Heart left ventricle (tissue), 16 donors: ENCODE results near the gene DLGAP4. TPM values are rescaled to one million over a fixed set of nuclear protein-coding genes. Genes with fewer than 3 reads are reported as not detected.

Source experiments
- ATAC-seq, 4 donors: fragments of 200-7000 bp; cut with Tn5 transposase; one replicate each; pipeline ENCODE4 v1.9.1; 2020 to 2022; ENCODE audit warnings: moderate library complexity in 4 of 4, mild to moderate bottlenecking in 3 of 4, moderate number of reproducible peaks in 1 of 4
- DNase-seq, 5 donors: peaks; one replicate each; pipeline ENCODE4 v3.0.0-alpha.2; 2020
- H3K27ac ChIP-seq, 12 donors: fragments of 200-600 bp; sonication (generic) in 4 of 12; one replicate each; pipeline versions ENCODE4 v1.5.0 to v1.8.0; 2016 to 2022; ENCODE audit warnings: mild to moderate bottlenecking in 2 of 12
- H3K27me3 ChIP-seq, 9 donors: fragments of 200-600 bp; sonication (generic) in 2 of 9; one replicate each; pipeline versions ENCODE4 v1.5.1 to v1.8.0; 2016 to 2022; ENCODE audit warnings: mild to moderate bottlenecking in 3 of 9
- H3K36me3 ChIP-seq, 9 donors: fragments of 200-600 bp; sonication (generic) in 2 of 9; one replicate each; pipeline versions ENCODE4 v1.5.0 to v1.8.0; 2018 to 2022; ENCODE audit warnings: mild to moderate bottlenecking in 2 of 9
- H3K4me1 ChIP-seq, 12 donors: fragments of 200-600 bp; sonication (generic) in 4 of 12; one replicate each; pipeline versions ENCODE4 v1.5.0 to v1.8.0; 2016 to 2022; ENCODE audit warnings: mild to moderate bottlenecking in 3 of 12
- H3K4me3 ChIP-seq, 12 donors: fragments of 200-600 bp; sonication (generic) in 4 of 12; one replicate each; pipeline versions ENCODE4 v1.5.0 to v1.8.0; 2017 to 2022; ENCODE audit warnings: mild to moderate bottlenecking in 9 of 12, moderate library complexity in 4 of 12
- H3K9me3 ChIP-seq, 12 donors: fragments of 200-600 bp; sonication (generic) in 4 of 12; one replicate each; pipeline versions ENCODE4 v1.5.0 to v1.8.0; 2016 to 2022; ENCODE audit warnings: mild to moderate bottlenecking in 1 of 12
- CTCF ChIP-seq, 12 donors: fragments of 200-600 bp; sonication (generic) in 4 of 12; IDR thresholded peaks; one replicate each; pipeline versions ENCODE4 v1.5.0 to v1.8.0; 2018 to 2022; ENCODE audit warnings: antibody characterized with exemption in 12 of 12, mild to moderate bottlenecking in 5 of 12
- POLR2A ChIP-seq, 2 donors: fragments of 450-650 bp; IDR thresholded peaks; one replicate each; pipeline ENCODE4 v1.6.1; 2017; ENCODE audit warnings: antibody characterized with exemption in 2 of 2, mild to moderate bottlenecking in 2 of 2, moderate library complexity in 2 of 2
- WGBS, 4 donors: extraction: QIAGEN DNeasy Blood & Tissue Kit in 2 of 4; methylation state at CpG; one replicate each; pipeline versions ENCODE4 v1.1.5 to v1.1.7; 2013 to 2018; 5-methylcytosine and 5-hydroxymethylcytosine counted together
- intact Hi-C, 10 donors: fragments of 100-400 bp; cut with DNase I; formaldehyde crosslinking; loops; one replicate each; pipeline versions ENCODE4 v1.11.1 to v1.14.2; 2022
- polyA plus RNA-seq, 2 donors: library from polyadenylated mRNA; stranded (reverse); fragments of 200-250 nt; gene quantifications; one replicate each; pipeline ENCODE4 v1.2.3, GENCODE V29; 2013
- total RNA-seq, 9 donors: library from RNA; depleted of rRNA in 2 of 9; stranded (reverse); fragments of >200 nt in 2 of 9; fragmentation: NEBNext Ultra II Directional in 3 of 9; extraction: Animal tissue kit (Norgen Biotek cat#: 25700) in 3 of 9; gene quantifications; one replicate each; pipeline versions ENCODE4 v1.1.0 to v1.2.4, GENCODE V29; 2016 to 2023
- donor health status: ischemic (EF 13 %, LVEDD 7.1; RV severe dilation, severe dysfunction).
- donor health status: healthy with polysubstance abuse.
- donor health status: DM: no; HTN: yes; CAD: no.
- donor health status: DM: no; HTN: no; CAD: no.
- donor health status: ischemic (EF 25% LVEDD 6.9; RV normal size, moderate dysfunction).
- donor health status: ischemic (EF 25% LVEDD 5.7; RV mildly dilated, moderate dysfunction).
- donor health status: healthy.
- donor health status: DM: yes; HTN: yes; CAD: no.
- donor health status: ischemic (EF 35%, LVEDD 5.7; RV mildly dilated, moderate dysfunction).
- donor health status: nonischemic (EF 11% LVEDD 7.7; RV severe dilation, severe dysfunction).
- donor health status: DM: yes; HTN: yes; CAD: no.
- donor health status: PGD.
- donor health status: ischemic (EF 29% LVEDD 5.4; RV normal size, mild dysfunction).
- donor health status: nonischemic (EF 23%, LVEDD 6.1; RV moderate dilation, normal function).

The DLGAP4 gene
- total and polyA plus RNA-seq, 11 donors, result 25.6 to 76.7 (median 55.1) TPM

- intact Hi-C loops, result no loop called here
- Histone ChIP-seq H3K36me3 (no peaks in the 10 kb centered on the region), H3K4me3 (no peak overlapping the region), H3K9me3 (no peaks in the 10 kb centered on the region), H3K27me3 (no peaks in the 10 kb centered on the region), H3K4me1 (peaks cover 7 to 98% (median 76%) of the 10 kb centered on the region in 12 donors), H3K27ac (peak overlapping the region in 1 of 12 donors; percentile 14)
- DNase-seq (no peak), ATAC-seq (peak in 2 of 4 donors; percentile 31 to 48)
- WGBS, 4 donors, result 81 to 92% (median 89%) methylated on average over 1 of the region's 1 CpG
- no peak for TF ChIP-seq POLR2A (IDR thresholded peaks at IDR 0.05)
- TF ChIP-seq CTCF (IDR thresholded peaks at IDR 0.05), result no peak
Measured at GRCh38 chr20:36487069-36487468, 180.9 kb downstream of the DLGAP4 start.

- H3K36me3 ChIP-seq, result no peaks in the 10 kb centered on the region
- ATAC-seq (no peak), DNase-seq (no peak)
- H3K27me3 ChIP-seq, result no peaks in the 10 kb centered on the region
- TF ChIP-seq CTCF (IDR thresholded peaks at IDR 0.05), result no peak
- TF ChIP-seq POLR2A (IDR thresholded peaks at IDR 0.05), result no peak
- 50 to 69% (median 60%) methylated on average over 1 of the region's 1 CpG for WGBS, 4 donors
- H3K27ac ChIP-seq, result peak overlapping the region in 1 of 12 donors; percentile 32
- H3K4me1 ChIP-seq, result peaks cover 8 to 96% (median 72%) of the 10 kb centered on the region in 12 donors
- H3K9me3 ChIP-seq, result no peaks in the 10 kb centered on the region
- intact Hi-C loops, result no loop called here
- no peak overlapping the region for H3K4me3 ChIP-seq
Measured at GRCh38 chr20:36490191-36490590, 184.1 kb downstream of the DLGAP4 start.

DNA sequence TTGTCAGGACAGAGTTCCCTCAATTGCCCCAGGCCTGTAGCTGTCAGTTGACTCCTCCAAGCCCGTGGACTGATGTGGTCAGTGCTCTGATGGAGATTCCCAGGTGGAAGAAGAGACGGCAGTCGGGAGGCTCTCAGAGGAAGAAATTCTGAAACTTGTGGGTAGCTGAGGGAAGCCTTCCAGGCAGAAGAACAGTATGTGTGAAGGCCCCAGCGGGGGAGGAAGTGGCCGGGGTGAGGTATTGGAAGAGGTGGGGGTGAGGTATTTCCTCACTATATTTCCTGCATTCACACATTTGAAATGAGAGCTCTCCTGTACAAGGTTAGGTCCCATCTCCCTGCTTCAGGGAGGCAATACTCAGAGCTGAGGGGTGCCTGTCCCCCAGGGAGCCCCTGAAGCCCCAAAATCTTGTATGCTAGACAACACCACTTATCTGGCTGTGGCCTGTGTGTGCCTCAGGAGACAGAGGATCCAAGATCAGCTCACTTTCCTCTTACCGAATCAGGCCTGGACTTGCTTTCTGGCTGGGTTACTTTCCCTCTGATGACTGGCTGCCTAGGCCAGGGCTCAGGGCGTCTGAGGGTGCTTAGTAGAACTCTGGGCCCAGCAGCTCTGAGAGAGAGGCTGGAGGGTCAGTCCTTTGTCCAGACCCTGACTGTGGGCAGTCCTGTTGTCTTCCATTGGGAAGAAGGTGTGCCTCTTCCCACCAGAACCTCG is 185.9 kb downstream of the DLGAP4 start:
- Histone ChIP-seq H3K27ac (peak overlapping the region in 11 of 12 donors; percentile 2 to 83 (median 34)), H3K4me1 (peaks cover 8 to 94% (median 57%) of the 10 kb centered on the region in 12 donors), H3K27me3 (no peaks in the 10 kb centered on the region), H3K9me3 (no peaks in the 10 kb centered on the region), H3K36me3 (peaks cover 0 to 16% (median 9%) of the 10 kb centered on the region in 9 donors), H3K4me3 (peak overlapping the region in 1 of 12 donors; percentile 0)
- intact Hi-C loops, result no loop called here
- ATAC-seq (peak in 1 of 4 donors; percentile 61), DNase-seq (no peak)
- TF ChIP-seq POLR2A (IDR thresholded peaks at IDR 0.05), result no peak
- no peak for TF ChIP-seq CTCF (IDR thresholded peaks at IDR 0.05)
- 36 to 53% (median 41%) methylated on average over 7 to 8 of the region's 8 CpGs for WGBS, 4 donors

GRCh38 chr20:36493051-36493800 is 187.1 kb downstream of the DLGAP4 start:
- H3K4me1 ChIP-seq, result peaks cover 8 to 94% (median 60%) of the 10 kb centered on the region in 12 donors
- no peaks in the 10 kb centered on the region for H3K27me3 ChIP-seq
- ATAC-seq (peak in 3 of 4 donors; percentile 5 to 22 (median 8)), DNase-seq (no peak)
- H3K9me3 ChIP-seq, result no peaks in the 10 kb centered on the region
- peak overlapping the region in 8 of 12 donors; percentile 3 to 83 (median 53) for H3K27ac ChIP-seq
- 40 to 89% (median 69%) methylated on average over 1 to 10 of the region's 10 CpGs for WGBS, 4 donors
- no peak for TF ChIP-seq POLR2A (IDR thresholded peaks at IDR 0.05)
- peak in 10 of 12 donors; percentile 12 to 52 (median 35) for TF ChIP-seq CTCF (IDR thresholded peaks at IDR 0.05)
- intact Hi-C loops, result no loop called here
- H3K4me3 ChIP-seq, result no peak overlapping the region
- peaks cover 0 to 28% (median 21%) of the 10 kb centered on the region in 9 donors for H3K36me3 ChIP-seq
